HEK293 (cell line): ENCODE results near the gene PODXL2.

ENCODE experiments used
- CTCF ChIP-seq: fragments of 450-650 bp; formaldehyde crosslinking; IDR thresholded peaks from 2 replicates; pipeline ENCODE4 v1.5.1; 2016; ENCODE audit warnings: missing biosample characterization, missing genetic modification characterization
- REST ChIP-seq: fragments of 450-650 bp; formaldehyde crosslinking; IDR thresholded peaks from 2 replicates; pipeline ENCODE4 v1.5.1; 2016; ENCODE audit warnings: missing biosample characterization, missing genetic modification characterization
- ZBTB44 ChIP-seq: fragments of 450-650 bp; IDR thresholded peaks from 2 replicates; pipeline ENCODE4 v1.5.1; 2018; ENCODE audit warnings: missing biosample characterization, mild to moderate bottlenecking, missing genetic modification characterization
- ZNF140 ChIP-seq: fragments of 450-650 bp; formaldehyde crosslinking; IDR thresholded peaks from 2 replicates; pipeline ENCODE4 v1.5.1; 2016; ENCODE audit warnings: missing biosample characterization, missing genetic modification characterization
- ZNF146 ChIP-seq: fragments of 450-650 bp; formaldehyde crosslinking; IDR thresholded peaks from 2 replicates; pipeline ENCODE4 v1.5.1; 2016; ENCODE audit warnings: missing biosample characterization, missing genetic modification characterization
- ZNF175 ChIP-seq: fragments of 450-650 bp; formaldehyde crosslinking; IDR thresholded peaks from 2 replicates; pipeline ENCODE4 v1.5.1; 2016; ENCODE audit warnings: missing biosample characterization, missing genetic modification characterization
- ZNF350 ChIP-seq: fragments of 450-650 bp; formaldehyde crosslinking; IDR thresholded peaks from 2 replicates; pipeline ENCODE4 v1.5.0; 2017; ENCODE audit warnings: missing biosample characterization, mild to moderate bottlenecking, missing genetic modification characterization
- ZNF514 ChIP-seq: fragments of 450-650 bp; formaldehyde crosslinking; IDR thresholded peaks from 2 replicates; pipeline ENCODE4 v1.5.1; 2016; ENCODE audit warnings: missing biosample characterization, missing genetic modification characterization
- ZNF585B ChIP-seq: fragments of 450-650 bp; formaldehyde crosslinking; IDR thresholded peaks from 2 replicates; pipeline ENCODE4 v1.5.1; 2016; ENCODE audit warnings: missing biosample characterization, missing genetic modification characterization
- ZNF670 ChIP-seq: fragments of 450-650 bp; formaldehyde crosslinking; IDR thresholded peaks from 2 replicates; pipeline ENCODE4 v1.5.1; 2016; ENCODE audit warnings: missing biosample characterization, missing genetic modification characterization, low read depth

- no peak for TF ChIP-seq ZNF175 (tag by site-specific recombination)
- TF ChIP-seq ZNF146 (tag by site-specific recombination): no peak
- no peak for TF ChIP-seq ZNF670
- TF ChIP-seq REST (tag by site-specific recombination): no peak
- no peak for TF ChIP-seq ZBTB44 (tag by site-specific recombination)
- TF ChIP-seq ZNF350 (tag by site-specific recombination): no peak
- TF ChIP-seq CTCF (tag by site-specific recombination): no peak
- TF ChIP-seq ZNF514 (tag by site-specific recombination): no peak
- no peak for TF ChIP-seq ZNF140
- TF ChIP-seq ZNF585B (tag by site-specific recombination): no peak
These were observed 43.1 kb upstream of the PODXL2 start for GRCh38 chr3:127585813-127586413.
